COLO829 (cell line): ENCODE results near the gene ANKRD40.

Source experiments
- DNase-seq: peaks from one replicate; pipeline ENCODE4 v3.0.0; 2012; ENCODE audit warnings: low spot score

Gene ANKRD40

GRCh38 chr17:50668838-50669581 lies 38.7 kb downstream of the ANKRD40 start:
- no peak for DNase-seq

- no peak for DNase-seq
Observed at GRCh38 chr17:50668025-50668837, 39.5 kb downstream of the ANKRD40 start.

GRCh38 chr17:50667259-50668024 lies 40.3 kb downstream of the ANKRD40 start:
- DNase-seq = no peak

DNA sequence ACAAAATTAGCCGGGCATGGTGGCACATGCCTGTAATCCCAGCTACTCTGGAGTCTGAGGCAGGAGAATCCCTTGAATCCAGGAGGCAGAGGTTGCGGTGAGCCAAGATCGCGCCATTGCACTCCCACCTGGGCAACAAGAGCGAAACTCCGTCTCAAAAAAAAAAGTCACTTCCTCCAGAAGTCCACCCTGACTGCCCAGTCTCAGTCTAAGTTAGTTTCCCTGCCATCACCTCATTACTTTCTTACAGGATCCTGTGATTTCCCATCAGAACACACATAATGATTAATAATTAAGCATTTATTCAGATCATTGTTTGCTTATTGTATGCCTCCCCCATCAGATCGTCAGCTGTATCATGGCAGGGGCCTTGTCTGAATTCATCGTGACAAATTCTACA lies 41.4 kb downstream of the ANKRD40 start:
- no peak for DNase-seq

DNA sequence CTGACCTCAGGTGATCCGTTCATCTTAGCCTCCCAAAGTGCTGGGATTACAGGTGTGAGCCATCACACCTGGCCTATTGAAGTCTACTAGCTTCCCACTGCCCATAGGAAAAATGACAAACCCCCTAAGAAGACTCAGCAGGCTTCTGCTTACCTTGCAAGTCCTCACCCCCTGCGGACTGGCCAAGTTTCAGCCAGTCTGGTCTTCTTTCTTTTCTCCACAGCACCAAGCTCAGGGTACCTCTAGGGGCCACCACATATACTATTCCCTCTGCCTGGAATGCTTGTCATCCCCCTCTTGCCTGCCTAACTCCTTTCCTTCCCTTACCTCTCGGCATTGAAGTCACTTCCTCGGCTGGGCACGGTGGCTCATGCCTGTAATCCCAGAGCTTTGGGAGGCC lies 41.9 kb downstream of the ANKRD40 start:
- DNase-seq = no peak

DNA sequence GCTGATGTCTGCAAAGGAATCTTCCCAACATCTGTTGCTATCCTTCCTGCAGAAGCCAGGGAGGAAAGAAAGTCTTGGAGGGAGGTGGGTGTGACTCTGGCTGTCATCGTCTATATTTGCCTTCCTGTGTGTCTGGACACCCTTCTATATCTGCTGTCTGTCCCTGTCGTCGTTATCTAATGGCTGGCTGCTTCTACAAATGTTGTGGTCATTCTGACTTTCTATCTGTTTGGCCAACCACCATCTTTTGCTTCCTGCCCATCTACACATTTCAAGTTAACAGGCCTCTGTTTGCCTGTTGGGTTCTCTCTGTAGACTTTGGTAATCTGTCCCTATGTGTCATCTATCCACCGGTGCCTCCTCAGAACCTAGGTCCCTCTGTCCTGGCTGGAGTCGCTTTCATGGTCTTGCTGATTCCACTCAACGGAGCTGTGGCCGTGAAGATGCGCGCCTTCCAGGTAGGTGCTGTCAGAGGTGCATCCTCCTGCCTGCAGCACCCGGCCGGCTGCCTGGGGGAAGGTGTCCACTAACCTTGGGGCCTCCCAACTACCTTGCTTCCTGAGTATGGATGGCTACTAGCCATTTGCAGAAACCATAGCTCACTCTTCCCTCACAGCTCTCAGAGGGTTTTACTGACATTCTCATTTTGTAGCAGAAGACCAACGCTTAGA lies 42.8 kb downstream of the ANKRD40 start:
- DNase-seq = no peak

DNA sequence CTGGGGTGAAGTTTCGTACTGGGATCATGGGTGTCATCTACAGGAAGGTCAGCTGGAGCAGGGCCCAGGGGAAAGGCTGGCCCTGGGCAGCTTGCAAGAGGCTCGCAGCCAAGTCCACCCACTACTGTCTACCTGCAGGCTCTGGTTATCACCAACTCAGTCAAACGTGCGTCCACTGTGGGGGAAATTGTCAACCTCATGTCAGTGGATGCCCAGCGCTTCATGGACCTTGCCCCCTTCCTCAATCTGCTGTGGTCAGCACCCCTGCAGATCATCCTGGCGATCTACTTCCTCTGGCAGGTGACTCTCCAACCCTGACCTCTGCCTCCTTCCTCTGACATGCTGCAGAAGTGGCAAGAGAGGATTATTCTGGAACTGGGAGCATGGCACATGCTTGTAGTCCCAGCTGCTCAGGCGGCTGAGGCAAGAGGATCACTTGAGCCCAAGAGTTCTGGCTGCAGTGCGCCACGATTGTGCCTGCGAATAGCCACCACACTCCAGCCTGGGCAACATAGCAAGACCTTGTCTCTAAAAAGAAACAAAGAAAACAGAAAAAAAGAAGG lies 43.8 kb downstream of the ANKRD40 start:
- DNase-seq = no peak

GRCh38 chr17:50662632-50663225 lies 45.0 kb downstream of the ANKRD40 start:
- no peak for DNase-seq

DNA sequence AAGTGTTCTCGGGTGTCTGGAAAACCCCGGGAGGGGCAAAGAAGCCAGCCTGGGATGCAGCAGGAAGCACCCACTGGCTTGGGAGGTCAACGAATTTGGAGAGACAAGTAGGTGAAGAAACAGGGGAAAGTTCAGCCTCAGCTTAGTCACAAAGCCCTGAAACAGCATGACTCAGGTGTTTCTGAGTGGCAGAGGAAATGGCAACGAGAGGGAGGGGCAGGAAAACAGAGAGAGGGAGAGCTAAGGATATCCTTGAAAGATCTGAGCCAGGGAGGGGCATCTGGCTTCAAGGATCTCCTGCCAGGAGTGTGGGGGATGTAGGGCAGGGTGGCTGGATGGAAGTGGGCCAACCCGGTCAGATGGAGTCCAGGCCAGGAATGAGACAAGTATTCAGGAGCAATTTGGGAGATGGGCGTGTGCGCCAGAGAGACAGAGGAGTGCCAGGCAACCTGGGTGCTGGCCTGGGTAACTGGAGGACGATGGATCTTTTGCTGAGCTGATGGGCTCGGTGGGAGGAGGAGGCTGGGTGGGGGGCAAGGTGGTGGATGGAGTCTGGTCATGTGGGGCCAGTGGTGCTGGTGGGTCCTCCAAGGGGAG lies 45.8 kb downstream of the ANKRD40 start:
- DNase-seq = peak; percentile 82

DNA sequence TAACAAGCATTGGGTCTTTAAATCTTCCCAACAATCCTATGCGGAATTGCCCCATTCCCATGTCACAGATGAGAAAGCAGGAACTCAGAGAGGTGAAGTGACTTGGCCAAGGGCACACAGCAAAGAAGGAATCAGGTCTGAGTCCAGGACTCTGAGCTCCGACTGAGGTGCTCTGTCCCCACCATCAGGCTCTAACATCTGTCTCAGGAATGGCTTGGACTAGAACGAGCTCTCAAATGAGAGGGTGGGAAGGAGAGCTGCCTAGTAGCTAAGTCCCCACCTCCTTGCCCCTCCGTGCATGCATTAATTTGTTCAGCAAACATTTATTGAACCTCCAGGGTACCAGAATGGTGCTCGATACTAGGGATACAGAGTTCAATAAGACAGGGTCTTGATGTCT lies 46.4 kb downstream of the ANKRD40 start:
- DNase-seq = no peak

- no peak for DNase-seq
Observed at GRCh38 chr17:50660887-50661345, 46.8 kb downstream of the ANKRD40 start.

DNA sequence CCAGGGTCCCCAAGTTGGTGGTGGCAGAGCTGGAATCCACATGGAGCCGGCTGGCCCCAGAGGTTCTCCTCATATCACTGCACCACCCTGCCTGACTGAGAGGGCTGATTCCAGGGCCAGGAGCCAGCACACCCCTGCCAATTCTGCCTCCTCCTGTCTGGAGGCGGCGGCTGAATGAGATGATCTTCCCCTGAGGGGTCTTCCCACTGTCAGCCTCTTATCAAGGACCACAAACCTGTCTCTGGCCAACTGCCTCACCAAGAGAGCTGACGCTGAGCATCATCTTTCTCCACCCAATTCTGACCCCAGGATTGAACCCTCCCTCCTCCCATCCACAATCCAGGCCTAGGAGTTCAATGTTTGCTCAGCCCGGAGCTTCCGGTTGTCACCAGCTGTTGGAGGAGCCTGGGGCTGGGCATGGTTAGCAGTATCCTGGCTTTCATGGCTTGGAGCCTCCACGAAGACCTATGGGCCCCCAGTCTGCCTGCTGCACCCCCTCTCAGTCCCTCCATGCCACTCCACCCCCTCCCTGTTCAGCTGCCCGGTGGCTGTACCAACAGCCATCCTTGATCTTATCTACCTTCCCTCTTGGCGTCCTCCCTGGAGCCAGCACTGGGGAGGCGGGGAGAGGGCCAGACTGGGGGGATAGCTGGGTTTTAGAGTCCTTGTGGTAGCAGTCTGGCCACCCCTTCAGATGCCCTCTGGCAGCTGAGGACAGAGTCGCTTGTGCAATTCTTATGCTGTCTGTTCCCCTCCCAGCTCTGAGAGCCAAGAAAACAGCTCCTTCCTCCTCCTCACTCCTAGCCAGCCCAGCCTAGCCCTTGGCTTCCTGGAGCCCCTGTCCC lies 47.5 kb downstream of the ANKRD40 start:
- DNase-seq = no peak

DNA sequence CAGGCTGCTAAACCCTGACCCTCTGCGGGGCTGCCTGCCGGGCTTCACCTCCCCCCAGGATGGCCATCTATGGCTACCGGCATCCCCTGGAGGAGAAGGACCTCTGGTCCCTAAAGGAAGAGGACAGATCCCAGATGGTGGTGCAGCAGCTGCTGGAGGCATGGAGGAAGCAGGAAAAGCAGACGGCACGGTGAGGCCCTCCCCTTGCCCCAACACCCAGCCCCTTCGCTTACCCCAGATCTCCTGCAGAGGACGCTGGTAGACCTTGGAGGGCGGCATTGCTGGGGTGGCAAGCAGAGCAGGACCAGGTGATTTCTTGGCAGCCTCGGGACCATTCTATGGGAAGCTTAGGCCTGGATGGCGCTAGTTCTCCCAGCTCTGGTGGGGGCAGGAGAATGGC lies 48.5 kb downstream of the ANKRD40 start:
- DNase-seq = no peak

DNA sequence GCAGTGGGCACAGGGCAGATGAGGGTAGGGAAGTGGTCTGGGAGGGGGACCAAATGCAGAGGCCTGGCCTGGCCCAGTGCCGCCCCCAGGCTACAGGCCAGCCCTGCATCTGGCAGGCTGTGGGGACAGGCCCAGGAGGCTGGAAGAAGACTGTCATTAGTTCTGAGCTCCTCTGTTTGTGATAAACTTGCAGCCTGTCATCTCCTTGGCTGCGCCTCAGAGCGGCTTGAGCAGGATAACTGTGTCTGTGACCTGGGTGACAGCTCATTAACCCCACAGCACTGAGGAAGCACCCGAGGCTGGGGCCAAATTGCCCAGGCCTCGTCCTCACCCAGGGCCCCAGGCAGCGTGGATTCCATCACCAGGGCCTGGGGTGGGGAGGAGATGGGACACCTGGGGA lies 49.1 kb downstream of the ANKRD40 start:
- DNase-seq = no peak

- DNase-seq = no peak
Observed at GRCh38 chr17:50657627-50658026, 50.1 kb downstream of the ANKRD40 start.

GRCh38 chr17:50657054-50657453 lies 50.7 kb downstream of the ANKRD40 start:
- DNase-seq = no peak

DNA sequence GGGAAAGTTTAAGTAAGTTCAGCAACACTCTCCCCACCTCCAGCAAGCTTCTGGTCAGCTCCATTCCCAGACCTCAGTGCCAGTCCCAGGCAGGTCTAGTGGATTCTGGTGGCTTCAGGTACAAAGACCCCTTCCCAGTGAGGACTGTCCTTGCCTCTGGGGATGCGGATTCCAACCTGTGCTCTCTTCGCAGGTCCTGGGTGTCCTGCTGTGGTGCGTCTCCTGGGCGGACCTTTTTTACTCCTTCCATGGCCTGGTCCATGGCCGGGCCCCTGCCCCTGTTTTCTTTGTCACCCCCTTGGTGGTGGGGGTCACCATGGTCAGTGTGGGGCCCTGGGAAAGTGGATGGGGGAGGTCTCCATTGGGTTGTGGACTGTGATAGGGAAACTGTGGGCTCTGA lies 51.2 kb downstream of the ANKRD40 start:
- no peak for DNase-seq

DNA sequence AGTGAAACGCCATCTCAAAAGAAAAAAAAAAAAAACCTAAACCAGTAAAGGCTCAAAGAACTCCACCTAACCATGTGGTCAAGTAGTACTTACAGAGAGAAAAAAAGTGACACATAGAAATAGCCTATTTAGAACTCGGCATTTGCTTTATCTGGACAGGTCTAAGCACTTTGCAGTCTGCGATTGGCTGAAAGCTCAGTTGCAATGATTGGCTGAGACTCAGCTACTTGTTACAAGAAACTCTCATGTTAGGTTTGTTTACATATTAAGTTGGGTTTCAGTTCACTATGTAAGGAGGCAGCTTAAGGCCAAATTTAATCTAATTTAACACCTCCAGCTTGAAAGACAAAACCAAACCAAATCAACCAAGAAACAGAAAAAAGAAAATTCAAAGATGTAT lies 54.0 kb downstream of the ANKRD40 start:
- no peak for DNase-seq

DNA sequence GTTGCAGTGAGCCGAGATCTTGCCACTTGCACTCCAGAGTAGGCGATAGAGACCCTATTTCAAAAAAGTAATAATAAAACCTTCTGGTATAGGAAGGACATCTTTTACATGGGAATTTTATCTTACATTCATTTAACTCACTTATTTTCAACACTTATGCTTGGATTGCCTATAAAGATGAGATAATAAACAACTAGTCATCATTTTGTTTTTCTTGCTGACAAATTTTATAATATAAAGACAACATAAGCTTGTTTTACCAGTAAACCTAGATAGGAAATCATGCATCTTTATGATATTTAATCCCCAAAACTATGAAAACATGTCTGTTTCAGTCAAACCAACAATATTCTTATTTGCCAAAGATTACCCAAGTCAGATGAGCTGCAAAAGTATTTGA lies 56.1 kb downstream of the ANKRD40 start:
- DNase-seq = no peak
